GM12875 (cell line): ENCODE data around the gene LPGAT1.

Experiments used
- H3K4me3 ChIP-seq: one replicate; pipeline ENCODE4 v1.5.1; 2011; ENCODE audit warnings: low read depth, low read length, control low read depth
- CTCF ChIP-seq: IDR thresholded peaks from 2 replicates; pipeline ENCODE4 v1.5.1; 2011; ENCODE audit warnings: low read depth, mild to moderate bottlenecking, control low read depth, inconsistent platforms, low read length, moderate library complexity, borderline replicate concordance; ENCODE audit not compliant: insufficient read depth

The LPGAT1 gene

GRCh38 chr1:211713231-211713630, 117.3 kb downstream of the LPGAT1 start:
- H3K4me3 ChIP-seq: no peak overlapping the region
- TF ChIP-seq CTCF: no peak

GRCh38 chr1:211711315-211711705, 119.3 kb downstream of the LPGAT1 start:
- H3K4me3 ChIP-seq: no peak overlapping the region
- no peak for TF ChIP-seq CTCF

GRCh38 chr1:211710566-211711314, 119.8 kb downstream of the LPGAT1 start:
- H3K4me3 ChIP-seq: no peak overlapping the region
- no peak for TF ChIP-seq CTCF

GRCh38 chr1:211708926-211709325, 121.6 kb downstream of the LPGAT1 start:
- H3K4me3 ChIP-seq: no peak overlapping the region
- TF ChIP-seq CTCF: no peak

GRCh38 chr1:211708006-211708405, 122.6 kb downstream of the LPGAT1 start:
- no peak for TF ChIP-seq CTCF
- H3K4me3 ChIP-seq: no peak overlapping the region

- no peak for TF ChIP-seq CTCF
- no peak overlapping the region for H3K4me3 ChIP-seq
Measured at GRCh38 chr1:211705467-211706091, 125.0 kb downstream of the LPGAT1 start.

GRCh38 chr1:211704543-211704942, 126.0 kb downstream of the LPGAT1 start:
- TF ChIP-seq CTCF: no peak
- H3K4me3 ChIP-seq: no peak overlapping the region
